ENCODE data around the gene MTERF1.
"Not testable (repeated sequence)": the region's sequence is repeated elsewhere in the genome, so short reads cannot be mapped to it uniquely, and the experiment has no call there.

Gene MTERF1

GRCh38 chr7:91880016-91880412 lies 488 bp downstream of the MTERF1 start:
- DNase-seq: no peak

- no peak for DNase-seq
Measured at GRCh38 chr7:91876391-91877133, 3.9 kb downstream of the MTERF1 start.

- DNase-seq: no peak
Measured at GRCh38 chr7:91875851-91876250, 4.7 kb downstream of the MTERF1 start.

- DNase-seq: no peak
Measured at GRCh38 chr7:91872928-91873327, 7.6 kb downstream of the MTERF1 start.

GRCh38 chr7:91872069-91872468 lies 8.4 kb downstream of the MTERF1 start:
- DNase-seq: no peak

- DNase-seq: no peak
Measured at GRCh38 chr7:91869661-91870060, 10.8 kb downstream of the MTERF1 start.

- DNase-seq: no peak
Measured at GRCh38 chr7:91866599-91867148, 13.8 kb downstream of the MTERF1 start.

- no peak for DNase-seq
Measured at GRCh38 chr7:91865511-91865910, 15.0 kb downstream of the MTERF1 start.

- not testable (repeated sequence) for DNase-seq
Measured at GRCh38 chr7:91864604-91865003, 15.9 kb downstream of the MTERF1 start.

- DNase-seq: no peak
Measured at GRCh38 chr7:91864070-91864469, 16.4 kb downstream of the MTERF1 start.

- peak; percentile 35 for DNase-seq
Measured at GRCh38 chr7:91852263-91852741, 28.2 kb downstream of the MTERF1 start.

- DNase-seq: no peak
Measured at GRCh38 chr7:91850455-91850854, 30.0 kb downstream of the MTERF1 start.

- no peak for DNase-seq
Measured at GRCh38 chr7:91847876-91848588, 32.5 kb downstream of the MTERF1 start.

- no peak for DNase-seq
Measured at GRCh38 chr7:91847231-91847630, 33.3 kb downstream of the MTERF1 start.

- no peak for DNase-seq
Measured at GRCh38 chr7:91846436-91846835, 34.1 kb downstream of the MTERF1 start.

GRCh38 chr7:91843831-91844230 lies 36.7 kb downstream of the MTERF1 start:
- DNase-seq: no peak

GRCh38 chr7:91838439-91838838 lies 42.1 kb downstream of the MTERF1 start:
- DNase-seq: no peak

- peak; percentile 10 for DNase-seq
Measured at GRCh38 chr7:91837397-91838070, 43.0 kb downstream of the MTERF1 start.

- no peak for DNase-seq
Measured at GRCh38 chr7:91835826-91836368, 44.6 kb downstream of the MTERF1 start.

GRCh38 chr7:91835091-91835825 lies 45.2 kb downstream of the MTERF1 start:
- DNase-seq: no peak

- DNase-seq: no peak
Measured at GRCh38 chr7:91832493-91833045, 47.9 kb downstream of the MTERF1 start.

- no peak for DNase-seq
Measured at GRCh38 chr7:91827169-91827568, 53.3 kb downstream of the MTERF1 start.

Measured in RPMI8226 (cell line).